OCI-LY3 (cell line): ENCODE measurements around the gene TENM4.

Experiments
- CTCF ChIP-seq: fragments of 200-600, 300-600 bp; sonication (generic); IDR thresholded peaks from 2 replicates; pipeline ENCODE4 v1.5.1; 2014; ENCODE audit warnings: antibody characterized with exemption, low read length, low read depth
- EZH2phosphoT487 ChIP-seq: fragments of 200-600 bp; shearing (Covaris generic); IDR thresholded peaks from 2 replicates; pipeline ENCODE4 v1.6.1; 2018; ENCODE audit warnings: antibody characterized with exemption, mixed run types, low read depth

GRCh38 chr11:79482800-79483199 lies 42.0 kb upstream of the TENM4 start:
- TF ChIP-seq CTCF (no peak), EZH2phosphoT487 (peak; percentile 90)
